ENCODE results near the gene AUP1.

The AUP1 gene

DNA sequence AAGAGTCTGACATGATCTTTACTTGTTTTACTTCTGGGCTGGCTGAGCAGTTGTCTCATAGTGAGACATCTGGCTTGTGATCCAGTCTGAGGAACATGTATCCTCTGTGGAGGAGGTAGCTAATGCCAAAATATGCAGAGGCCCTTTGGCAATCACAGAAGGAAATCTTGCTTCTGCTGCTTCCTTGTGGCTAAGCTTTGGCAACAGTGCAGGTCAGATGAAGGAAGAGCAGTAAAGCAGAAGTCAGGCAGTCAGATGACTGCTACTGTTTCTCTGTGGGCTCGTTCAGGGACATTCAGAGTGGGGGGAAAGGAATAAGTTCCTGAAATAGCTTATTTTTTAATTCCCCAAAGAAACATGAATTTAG is 47.3 kb upstream of the AUP1 start:
- Histone ChIP-seq H3F3A (ENCODE audit: control insufficient read depth, insufficient read depth) (peaks cover 11% of the 10 kb centered on the region; the same call in 1 of the 2 replicates), H4K20me1 (ENCODE audit: control insufficient read depth, insufficient read depth, low read depth, low read length) (no peaks in the 10 kb centered on the region), H3K4me1 (ENCODE audit: control insufficient read depth, low read length) (peaks cover 42% of the 10 kb centered on the region), H3K4me3 (ENCODE audit: low read length) (no peak overlapping the region), H3K4me2 (ENCODE audit: low read length) (0 out of 2 replicates have a peak overlapping the region, but pooled peaks have one; percentile 20), H3K36me3 (ENCODE audit: control insufficient read depth, low read length) (no peaks in the 10 kb centered on the region), H3K9me2 (replicated peaks; ENCODE audit: control insufficient read depth, low read length) (no peaks in the 10 kb centered on the region), H3K27me3 (ENCODE audit: control insufficient read depth, low read length) (no peaks in the 10 kb centered on the region), H3K79me2 (ENCODE audit: control insufficient read depth, low read length) (no peaks in the 10 kb centered on the region), H3K27ac (ENCODE audit: low read depth, low read length) (no peak overlapping the region), H3K9me3 (ENCODE audit: control insufficient read depth, insufficient read depth, low read length) (no peaks in the 10 kb centered on the region)
- no peak for TF ChIP-seq EZH2phosphoT487 (IDR thresholded peaks at IDR 0.05; ENCODE audit: borderline replicate concordance, low read length)
- no peak for TF ChIP-seq CTCF (IDR thresholded peaks at IDR 0.05; ENCODE audit: low read depth, low read length, poor library complexity, severe bottlenecking)

- peaks cover 11% of the 10 kb centered on the region; the same call in 1 of the 2 replicates for H3F3A ChIP-seq (ENCODE audit: control insufficient read depth, insufficient read depth)
- no peak overlapping the region for H3K27ac ChIP-seq (ENCODE audit: low read depth, low read length)
Observed at GRCh38 chr2:74576211-74576862, 46.8 kb upstream of the AUP1 start.

DNA sequence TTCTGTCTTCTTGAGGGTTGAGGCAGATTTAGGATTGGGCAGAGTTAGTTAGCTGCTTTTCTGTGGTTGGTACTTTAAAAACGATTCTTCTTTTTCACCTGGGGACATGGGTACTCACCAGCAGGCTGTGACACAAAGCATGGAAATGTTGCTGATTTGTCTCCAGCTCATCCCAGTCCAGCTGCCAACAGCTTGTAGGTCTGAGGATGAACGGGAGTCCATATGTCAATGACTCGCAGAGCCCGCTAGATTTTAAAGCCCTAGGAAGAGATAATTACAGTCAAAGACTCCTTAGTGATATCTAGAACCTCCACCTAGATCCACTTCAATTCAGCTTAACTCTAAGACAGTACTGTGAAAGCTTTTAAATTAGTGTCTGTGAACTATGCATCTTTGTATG is 45.8 kb upstream of the AUP1 start:
- peaks cover 56% of the 10 kb centered on the region for H3K4me1 ChIP-seq (ENCODE audit: control insufficient read depth, low read length)
- H3F3A ChIP-seq (ENCODE audit: control insufficient read depth, insufficient read depth), result peaks cover 11% of the 10 kb centered on the region; the same call in 1 of the 2 replicates
- H3K9me2 ChIP-seq (replicated peaks; ENCODE audit: control insufficient read depth, low read length), result no peaks in the 10 kb centered on the region
- H3K9me3 ChIP-seq (ENCODE audit: control insufficient read depth, insufficient read depth, low read length), result no peaks in the 10 kb centered on the region
- no peaks in the 10 kb centered on the region for H3K27me3 ChIP-seq (ENCODE audit: control insufficient read depth, low read length)
- no peaks in the 10 kb centered on the region for H3K36me3 ChIP-seq (ENCODE audit: control insufficient read depth, low read length)
- H4K20me1 ChIP-seq (ENCODE audit: control insufficient read depth, insufficient read depth, low read depth, low read length), result no peaks in the 10 kb centered on the region
- no peaks in the 10 kb centered on the region for H3K79me2 ChIP-seq (ENCODE audit: control insufficient read depth, low read length)
- H3K27ac ChIP-seq (ENCODE audit: low read depth, low read length), result no peak overlapping the region
- TF ChIP-seq EZH2phosphoT487 (IDR thresholded peaks at IDR 0.05; ENCODE audit: borderline replicate concordance, low read length), result no peak
- TF ChIP-seq CTCF (IDR thresholded peaks at IDR 0.05; ENCODE audit: low read depth, low read length, poor library complexity, severe bottlenecking), result no peak
- no peak overlapping the region for H3K4me2 ChIP-seq (ENCODE audit: low read length)
- no peak overlapping the region for H3K4me3 ChIP-seq (ENCODE audit: low read length)

More at GRCh38 chr2:74576211-74576862, 46.8 kb upstream of the AUP1 start:
- Histone ChIP-seq H3K9me3 (ENCODE audit: control insufficient read depth, insufficient read depth, low read length) (no peaks in the 10 kb centered on the region), H3K27me3 (ENCODE audit: control insufficient read depth, low read length) (no peaks in the 10 kb centered on the region), H3K4me2 (ENCODE audit: low read length) (no peak overlapping the region), H3K36me3 (ENCODE audit: control insufficient read depth, low read length) (no peaks in the 10 kb centered on the region), H3K4me1 (ENCODE audit: control insufficient read depth, low read length) (peaks cover 47% of the 10 kb centered on the region), H3K79me2 (ENCODE audit: control insufficient read depth, low read length) (no peaks in the 10 kb centered on the region), H3K4me3 (ENCODE audit: low read length) (no peak overlapping the region), H4K20me1 (ENCODE audit: control insufficient read depth, insufficient read depth, low read depth, low read length) (no peaks in the 10 kb centered on the region), H3K9me2 (replicated peaks; ENCODE audit: control insufficient read depth, low read length) (no peaks in the 10 kb centered on the region)
- TF ChIP-seq CTCF (IDR thresholded peaks at IDR 0.05; ENCODE audit: low read depth, low read length, poor library complexity, severe bottlenecking), result no peak
- no peak for TF ChIP-seq EZH2phosphoT487 (IDR thresholded peaks at IDR 0.05; ENCODE audit: borderline replicate concordance, low read length)
